Lower leg skin (tissue), 4 donors: Measurements from ENCODE around the gene FBXW8. TPM values are rescaled to one million over a fixed set of nuclear protein-coding genes. Genes with fewer than 3 reads are reported as not detected.

Experiments
- DNase-seq, 2 donors: peaks; one replicate each; pipeline ENCODE4 v3.0.0-alpha.2; 2019; ENCODE audit warnings: low spot score in 2 of 2
- H3K4me3 ChIP-seq: fragments of 200-600 bp; sonication (generic); 2 replicates; pipeline ENCODE4 v1.5.1; 2017; ENCODE audit warnings: mild to moderate bottlenecking, low read depth; ENCODE audit not compliant: poor library complexity, severe bottlenecking
- POLR2A ChIP-seq, 2 donors: fragments of 450-650 bp; IDR thresholded peaks; one replicate each; pipeline ENCODE4 v1.6.1; 2016 to 2017; ENCODE audit warnings: antibody characterized with exemption in 2 of 2, mild to moderate bottlenecking in 1 of 2, moderate library complexity in 1 of 2
- WGBS, 2 donors: methylation state at CpG; one replicate each; pipeline ENCODE4 v1.1.5; 2018; 5-methylcytosine and 5-hydroxymethylcytosine counted together
- intact Hi-C: fragments of 100-400 bp; cut with DNase I; formaldehyde crosslinking; loops from one replicate; pipeline ENCODE4 v1.15.0; 2023; ENCODE audit warnings: low total_unique reads
- total RNA-seq, 4 donors: library from RNA; depleted of rRNA; stranded (reverse); fragments of >200 nt; gene quantifications; one replicate each; pipeline ENCODE4 v1.1.0, GENCODE V29; 2016
- TF ChIP-seq, protein P1 (sequence below), 3 donors: fragments of 450-650 bp; IDR thresholded peaks; one replicate each; pipeline ENCODE4 v1.5.1; 2016; ENCODE audit warnings: antibody characterized with exemption in 3 of 3, mild to moderate bottlenecking in 3 of 3, moderate library complexity in 2 of 3

Gene FBXW8
- total RNA-seq, 4 donors from 2014 or later: 8.1 to 17.0 (median 15.8) TPM

DNA sequence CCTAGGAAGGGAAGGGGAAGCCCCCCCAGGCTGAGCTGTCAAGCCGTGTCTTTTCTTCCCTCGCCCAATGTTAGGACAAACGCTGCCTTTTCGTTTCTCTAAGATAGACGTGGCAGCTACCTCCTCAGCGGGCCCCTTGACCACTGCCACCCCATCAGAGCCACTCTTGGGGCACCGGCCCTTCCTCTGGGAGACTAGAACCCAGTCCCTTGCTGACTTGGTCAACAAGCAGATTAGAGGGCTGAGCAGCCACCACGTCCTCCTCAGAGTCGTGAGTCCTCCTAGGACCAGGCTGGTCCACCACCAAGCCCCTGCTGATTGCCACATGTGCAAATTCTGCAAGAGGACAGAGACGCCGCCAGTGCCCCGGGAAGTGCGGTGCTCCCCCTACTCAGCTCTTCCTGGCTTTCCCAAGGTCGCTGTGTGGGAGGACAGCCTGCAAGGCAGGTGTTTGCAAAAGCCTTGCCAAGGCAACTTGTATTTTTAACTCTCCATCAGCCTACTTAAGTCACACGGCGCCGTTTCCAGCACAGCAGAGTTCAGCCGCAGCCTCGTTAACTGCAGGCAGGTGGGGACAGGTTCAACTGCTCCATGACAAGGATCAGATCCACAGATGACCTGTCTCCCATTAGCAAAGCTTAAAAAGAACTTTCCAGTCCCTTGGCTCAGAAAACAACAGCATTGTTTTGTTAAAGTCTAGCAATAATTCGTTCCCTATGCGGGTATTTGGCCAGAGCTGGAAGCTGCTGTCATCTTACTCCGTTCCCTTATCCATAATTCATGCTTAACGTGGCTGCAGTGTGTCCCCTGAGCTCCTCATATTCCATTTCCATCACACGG lies 122.9 kb downstream of the FBXW8 start:
- no peak for TF ChIP-seq POLR2A (IDR thresholded peaks at IDR 0.05)
- TF ChIP-seq, protein P1, sequence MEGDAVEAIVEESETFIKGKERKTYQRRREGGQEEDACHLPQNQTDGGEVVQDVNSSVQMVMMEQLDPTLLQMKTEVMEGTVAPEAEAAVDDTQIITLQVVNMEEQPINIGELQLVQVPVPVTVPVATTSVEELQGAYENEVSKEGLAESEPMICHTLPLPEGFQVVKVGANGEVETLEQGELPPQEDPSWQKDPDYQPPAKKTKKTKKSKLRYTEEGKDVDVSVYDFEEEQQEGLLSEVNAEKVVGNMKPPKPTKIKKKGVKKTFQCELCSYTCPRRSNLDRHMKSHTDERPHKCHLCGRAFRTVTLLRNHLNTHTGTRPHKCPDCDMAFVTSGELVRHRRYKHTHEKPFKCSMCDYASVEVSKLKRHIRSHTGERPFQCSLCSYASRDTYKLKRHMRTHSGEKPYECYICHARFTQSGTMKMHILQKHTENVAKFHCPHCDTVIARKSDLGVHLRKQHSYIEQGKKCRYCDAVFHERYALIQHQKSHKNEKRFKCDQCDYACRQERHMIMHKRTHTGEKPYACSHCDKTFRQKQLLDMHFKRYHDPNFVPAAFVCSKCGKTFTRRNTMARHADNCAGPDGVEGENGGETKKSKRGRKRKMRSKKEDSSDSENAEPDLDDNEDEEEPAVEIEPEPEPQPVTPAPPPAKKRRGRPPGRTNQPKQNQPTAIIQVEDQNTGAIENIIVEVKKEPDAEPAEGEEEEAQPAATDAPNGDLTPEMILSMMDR (IDR thresholded peaks at IDR 0.05): no peak
- H3K4me3 ChIP-seq: no peak overlapping the region
- intact Hi-C loops: no loop called here
- WGBS, 2 donors: 49 to 51% methylated on average over 23 of the region's 24 CpGs
- DNase-seq: no peak

DNA sequence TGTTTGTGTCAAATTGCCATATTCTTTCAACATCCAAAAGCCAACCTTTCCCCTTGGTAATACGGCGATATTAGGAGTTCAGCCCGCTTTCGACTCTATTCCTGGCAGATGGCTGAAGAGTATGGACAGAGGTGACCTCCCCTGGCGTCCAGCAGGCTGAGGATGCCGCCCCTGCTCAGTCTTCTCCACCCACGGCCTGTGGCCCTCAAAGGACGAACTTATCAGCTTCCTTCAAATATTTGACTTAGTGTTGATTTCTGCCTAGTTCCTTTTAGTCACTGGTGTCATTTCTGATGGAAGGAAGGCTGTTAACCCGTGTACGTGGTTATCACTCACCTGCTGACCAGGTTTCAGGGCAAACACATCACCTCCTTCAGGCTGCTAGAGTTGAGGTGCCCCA lies 123.5 kb downstream of the FBXW8 start:
- intact Hi-C loops: no loop called here
- no peak for DNase-seq
- WGBS, 2 donors: 77 to 85% methylated on average over 10 of the region's 10 CpGs
- H3K4me3 ChIP-seq: no peak overlapping the region
- TF ChIP-seq POLR2A (IDR thresholded peaks at IDR 0.05): no peak
- TF ChIP-seq, protein P1 (IDR thresholded peaks at IDR 0.05): no peak

DNA sequence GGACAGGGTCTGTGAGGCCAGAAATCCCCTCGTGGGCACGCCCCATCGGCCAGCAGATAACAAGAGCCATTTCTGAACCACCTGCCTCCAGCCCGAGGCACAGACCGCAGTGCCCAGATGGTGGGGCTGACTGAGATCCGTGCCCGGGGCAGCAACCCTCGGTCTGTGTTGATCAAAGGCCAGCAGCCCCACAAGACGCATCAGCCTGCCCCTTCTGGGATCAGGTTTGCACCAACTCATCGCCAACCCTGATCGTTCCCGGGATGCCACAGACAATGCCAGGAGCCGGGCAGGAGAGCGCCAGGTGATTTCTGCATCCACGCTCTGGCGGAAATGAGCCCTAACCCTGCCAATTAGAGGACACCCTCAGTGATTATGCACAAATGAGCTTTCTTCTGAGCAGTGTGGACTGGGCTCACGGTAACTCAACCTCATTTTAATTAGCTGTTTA lies 124.0 kb downstream of the FBXW8 start:
- intact Hi-C loops: no loop called here
- no peak for DNase-seq
- no peak overlapping the region for H3K4me3 ChIP-seq
- 86 to 90% methylated on average over 14 to 17 of the region's 17 CpGs for WGBS, 2 donors
- TF ChIP-seq, protein P1 (IDR thresholded peaks at IDR 0.05): no peak
- no peak for TF ChIP-seq POLR2A (IDR thresholded peaks at IDR 0.05)

DNA sequence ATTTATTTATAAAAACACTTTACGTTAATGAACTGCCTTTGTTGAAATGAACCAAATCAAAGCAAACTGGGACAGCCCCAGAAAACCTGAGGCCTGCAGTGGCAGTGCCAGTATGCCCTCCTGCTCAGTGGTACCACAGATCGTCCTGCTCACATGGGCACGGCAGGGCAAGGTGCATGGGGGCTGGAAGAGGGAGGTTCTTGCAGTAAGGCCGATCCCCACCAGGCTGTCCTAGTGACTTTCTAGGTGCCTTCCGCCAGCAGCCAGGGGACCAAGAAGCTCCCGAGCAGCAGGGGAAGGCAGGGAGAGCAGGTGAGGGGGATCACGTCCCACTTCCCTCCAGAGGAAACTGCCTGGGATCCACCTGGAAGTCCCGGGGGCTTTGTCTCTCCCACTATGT lies 124.5 kb downstream of the FBXW8 start:
- 75 to 90% methylated on average over 7 to 8 of the region's 8 CpGs for WGBS, 2 donors
- TF ChIP-seq, protein P1 (IDR thresholded peaks at IDR 0.05): no peak
- TF ChIP-seq POLR2A (IDR thresholded peaks at IDR 0.05): no peak
- intact Hi-C loops: no loop called here
- DNase-seq: no peak
- H3K4me3 ChIP-seq: no peak overlapping the region

DNA sequence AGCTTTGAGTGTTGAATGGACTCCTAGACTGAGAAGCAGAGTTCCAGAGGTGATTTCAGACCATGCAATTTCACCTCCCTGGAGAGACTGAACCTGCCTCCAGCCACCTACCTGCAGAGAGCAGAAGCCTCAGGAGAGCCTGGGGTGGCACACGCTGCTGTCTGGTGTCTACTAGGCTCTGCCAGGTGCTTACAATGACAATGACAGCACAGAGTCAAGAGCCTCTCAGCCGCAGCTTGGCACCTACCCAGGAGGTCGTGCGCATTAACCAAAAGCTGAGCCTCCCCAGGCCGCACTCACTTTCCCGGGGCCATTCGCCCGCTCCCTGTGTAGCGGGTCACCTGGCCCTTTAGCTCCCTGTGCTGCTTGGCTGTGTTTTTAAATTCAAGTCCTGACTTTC lies 125.3 kb downstream of the FBXW8 start:
- TF ChIP-seq, protein P1 (IDR thresholded peaks at IDR 0.05): no peak
- TF ChIP-seq POLR2A (IDR thresholded peaks at IDR 0.05): no peak
- WGBS, 2 donors: 88 to 92% methylated on average over 9 of the region's 9 CpGs
- intact Hi-C loops: no loop called here
- no peak overlapping the region for H3K4me3 ChIP-seq
- DNase-seq: no peak
